Bronchus fibroblast of lung (primary cell): Measurements from ENCODE around the gene STRIT1. TPM values are rescaled to one million over a fixed set of nuclear protein-coding genes. Genes with fewer than 3 reads are reported as not detected.

ENCODE experiments used
- total RNA-seq: library from RNA; depleted of rRNA; stranded (reverse); fragments of >200 nt; gene quantifications from 2 replicates; pipeline ENCODE4 v1.2.3, GENCODE V29; 2015

Gene STRIT1
- total RNA-seq: not detected in 2 replicates

GRCh38 chr3:155293516-155293915 lies at the start of gene STRIT1:
Gene STRIT1 (minus strand): TSS chr3:155293683.

Other genes starting within 250 kb of the STRIT1 start
- gene MME, start 213.4 kb downstream of the STRIT1 start, total RNA-seq: 146 and 154 TPM in 2 replicates